ENCODE data around the gene KLHL24.

The KLHL24 gene

DNA sequence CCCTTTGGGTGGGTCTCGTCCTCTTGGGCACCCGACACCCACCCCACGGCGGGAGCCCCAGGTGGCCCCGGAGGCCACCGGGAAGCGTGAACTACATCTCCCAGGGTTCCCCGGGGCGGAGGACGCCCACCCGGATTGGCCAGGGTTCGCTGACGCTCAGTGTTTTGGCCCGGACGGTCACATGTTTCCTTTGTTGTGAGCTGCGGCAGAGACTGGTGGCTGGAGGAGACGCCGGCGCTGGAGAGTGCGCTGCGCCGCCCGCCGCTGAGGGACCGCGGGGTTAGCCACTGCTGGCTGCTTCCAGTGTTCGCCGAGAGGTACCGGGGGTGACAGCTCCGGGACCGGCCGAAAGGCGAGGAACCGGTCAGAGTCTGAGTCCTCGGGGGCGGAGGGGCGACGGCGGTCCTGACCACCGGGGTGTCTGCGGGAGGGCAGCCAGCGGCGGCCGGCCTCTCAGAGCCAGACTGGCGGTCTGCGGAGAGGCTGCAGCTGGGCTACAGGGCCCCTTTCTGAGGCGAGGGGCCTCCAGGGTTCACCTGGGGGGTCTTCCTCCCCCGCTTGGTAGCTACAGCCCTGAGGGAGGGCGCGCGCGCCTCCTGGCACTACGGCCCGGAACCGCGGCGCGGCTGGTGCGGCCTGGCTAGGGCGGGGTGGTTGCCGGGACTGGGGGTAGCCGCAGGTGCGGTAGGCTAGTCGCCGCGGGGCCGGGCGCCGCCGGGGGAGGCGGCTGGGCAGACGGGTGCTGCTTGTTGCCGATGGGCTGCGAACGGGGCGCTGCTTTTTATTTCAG is at the start of gene KLHL24:
KLHL24 (plus strand) TSS at position 193 of the 790 bp plus-strand sequence. CDS start 14,734 bp downstream, outside the sequence.
- H3K4me3 ChIP-seq (ENCODE audit: low read length): peak within 1 kb of the TSS; percentile 92

GRCh38 chr3:183586477-183586876 is 48.9 kb upstream of the KLHL24 start:
- no peak overlapping the region for H3K4me3 ChIP-seq (ENCODE audit: low read length)
- TF ChIP-seq CTCF (conservative IDR thresholded peaks at IDR 0.05; ENCODE audit: low read depth, low read length): no peak
- DNase-seq (ENCODE audit: low read depth): no peak

More for the DNA sequence above, at the start of gene KLHL24:
- DNase-seq (ENCODE audit: low read depth): peak; percentile 77
- TF ChIP-seq CTCF (conservative IDR thresholded peaks at IDR 0.05; ENCODE audit: low read depth, low read length): peak; percentile 0

DNA sequence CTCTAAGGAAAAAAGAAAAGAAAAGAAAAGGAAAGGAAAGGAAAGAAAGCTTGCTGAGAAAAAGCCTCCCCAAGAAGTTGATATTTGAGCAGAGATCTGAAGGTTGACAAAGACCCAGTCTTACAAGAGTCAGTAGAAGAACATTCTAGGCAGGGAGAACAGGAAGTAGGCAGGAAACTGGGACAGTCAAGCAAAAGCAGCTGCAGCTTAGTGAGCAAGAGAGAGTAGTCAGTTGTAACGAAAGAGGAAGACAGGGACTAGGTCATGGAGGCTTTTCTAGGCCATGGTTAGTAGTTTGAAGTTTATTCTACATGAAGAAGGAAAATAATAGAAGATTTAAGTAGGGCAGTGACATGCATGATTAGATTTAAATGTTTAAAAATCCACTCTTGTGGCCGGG is 48.1 kb upstream of the KLHL24 start:
- H3K4me3 ChIP-seq (ENCODE audit: low read length): no peak overlapping the region
- TF ChIP-seq CTCF (conservative IDR thresholded peaks at IDR 0.05; ENCODE audit: low read depth, low read length): no peak
- DNase-seq (ENCODE audit: low read depth): no peak

DNA sequence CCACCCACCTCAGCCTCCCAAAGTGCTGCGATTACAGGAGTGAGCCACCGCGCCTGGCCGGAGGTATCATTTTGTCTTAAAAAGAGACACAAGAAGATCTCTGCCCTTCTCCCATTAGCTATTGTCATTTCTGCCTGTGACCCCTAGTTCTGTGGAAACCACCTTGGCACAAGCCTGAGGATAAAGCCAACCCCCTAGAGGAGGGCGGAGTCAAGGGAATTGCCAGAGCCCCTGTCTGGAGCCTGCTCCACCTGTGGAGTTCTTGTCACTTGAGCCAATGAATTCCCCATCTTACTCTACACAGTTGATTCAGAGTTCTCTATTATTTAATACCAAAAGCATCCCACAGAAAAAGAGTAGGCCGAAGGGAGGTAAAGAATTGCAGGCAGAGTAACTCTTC is 45.0 kb upstream of the KLHL24 start:
- H3K4me3 ChIP-seq (ENCODE audit: low read length): no peak overlapping the region
- DNase-seq (ENCODE audit: low read depth): no peak
- no peak for TF ChIP-seq CTCF (conservative IDR thresholded peaks at IDR 0.05; ENCODE audit: low read depth, low read length)

DNA sequence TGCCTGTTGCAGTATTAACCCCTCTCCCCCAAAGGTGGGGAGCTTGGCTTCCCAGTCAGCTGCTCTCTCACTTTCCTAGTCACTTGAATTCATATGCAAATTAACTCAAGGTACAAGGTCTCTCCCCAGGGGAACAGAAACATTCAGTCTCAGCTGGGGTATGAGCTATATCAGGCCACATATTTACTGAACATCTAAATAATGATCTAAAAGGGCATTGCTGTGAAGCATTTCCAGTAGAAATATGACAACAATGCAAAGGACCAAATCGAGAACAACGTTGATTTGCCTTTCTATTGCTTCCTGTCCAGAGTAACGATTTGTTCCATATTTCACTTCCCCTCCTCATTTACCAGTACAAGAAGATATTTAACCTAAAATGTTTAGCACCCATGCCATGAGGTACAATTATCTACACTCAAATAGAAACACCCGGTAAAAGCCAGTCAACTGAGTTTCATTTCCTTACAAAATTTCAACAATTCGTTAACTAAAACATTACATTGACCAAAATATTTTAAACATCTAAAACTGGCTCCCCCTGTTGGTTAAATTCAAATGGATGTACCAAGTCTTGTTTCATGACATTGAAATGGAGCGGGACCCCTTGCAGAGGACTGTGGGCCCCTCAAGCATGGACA is 43.4 kb upstream of the KLHL24 start:
- H3K4me3 ChIP-seq (ENCODE audit: low read length): no peak overlapping the region
- TF ChIP-seq CTCF (conservative IDR thresholded peaks at IDR 0.05; ENCODE audit: low read depth, low read length): peak; percentile 35
- DNase-seq (ENCODE audit: low read depth): no peak

DNA sequence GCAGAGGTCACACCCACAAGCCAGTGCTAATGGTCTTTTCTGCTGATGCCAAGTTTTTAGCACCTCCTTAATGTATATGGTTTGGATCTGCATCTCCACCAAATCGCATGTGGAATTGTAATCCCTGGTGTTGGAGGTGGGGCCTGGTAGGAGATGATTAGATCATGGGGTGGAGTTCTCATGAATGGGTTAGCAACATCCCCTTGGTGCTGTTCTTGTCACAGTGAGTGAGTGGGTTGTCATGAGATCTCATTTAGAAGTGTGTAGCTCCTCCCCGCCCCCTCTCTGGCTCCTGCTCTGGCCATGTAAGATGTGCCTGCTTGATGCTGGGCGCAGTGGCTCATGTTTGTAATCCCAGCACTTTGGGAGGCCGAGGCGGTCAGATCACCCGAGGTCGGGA is 42.6 kb upstream of the KLHL24 start:
- no peak for TF ChIP-seq CTCF (conservative IDR thresholded peaks at IDR 0.05; ENCODE audit: low read depth, low read length)
- H3K4me3 ChIP-seq (ENCODE audit: low read length): no peak overlapping the region
- no peak for DNase-seq (ENCODE audit: low read depth)

DNA sequence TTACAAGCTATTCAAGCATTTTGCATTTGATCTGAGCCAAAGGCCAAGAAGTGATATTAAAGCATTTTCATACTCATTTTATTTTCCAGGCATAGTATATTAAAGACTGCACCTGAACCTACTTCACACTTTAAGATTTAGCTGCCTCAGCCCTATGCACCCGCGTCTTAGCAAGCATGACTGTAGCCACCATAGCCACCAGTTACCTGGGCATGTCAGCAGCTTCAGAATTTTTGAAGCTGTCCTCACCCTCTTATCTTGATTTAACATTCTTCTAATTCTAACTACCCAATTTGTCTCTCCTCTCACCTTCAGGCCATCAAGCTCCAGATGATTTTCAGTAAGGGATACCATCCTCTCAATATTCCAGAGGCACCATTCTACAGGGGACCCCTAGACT is 40.8 kb upstream of the KLHL24 start:
- no peak for TF ChIP-seq CTCF (conservative IDR thresholded peaks at IDR 0.05; ENCODE audit: low read depth, low read length)
- DNase-seq (ENCODE audit: low read depth): no peak
- H3K4me3 ChIP-seq (ENCODE audit: low read length): no peak overlapping the region
